K562 (cell line): Measurements from ENCODE around the gene VPS13C. TPM values are rescaled to one million over a fixed set of nuclear protein-coding genes. Genes with fewer than 3 reads are reported as not detected.

Experiments used
- ATAC-seq: fragments of 200-7000 bp; cut with Tn5 transposase; 3 replicates; pipeline ENCODE4 v1.9.1; 2020; ENCODE audit warnings: moderate library complexity
- BruUV-seq: library from RNA; stranded (reverse); fragments of 400-500 nt; replicated peaks from 2 replicates; lab custom pipeline; 2021; lab: Mats Ljungman, UMichigan
- CTCF ChIA-PET: fragments of 300-600 bp; formaldehyde crosslinking; extraction: SDS; loops from one replicate; lab custom pipeline; 2021; ENCODE audit warnings: low intra/inter-chr PET ratio; lab: Yijun Ruan, JAX
- POLR2A ChIA-PET: fragments of 300-600, 350-650 bp; sonication (Branson Sonifier 250); formaldehyde crosslinking; extraction: SDS; loops from one replicate; lab custom pipeline; 2021; ENCODE audit warnings: antibody characterized with exemption, inconsistent platforms; lab: Yijun Ruan, JAX
- DNase-seq, 4 experiments: peaks; one replicate each; pipeline versions ENCODE4 v3.0.0 to v3.0.0-alpha.2; 2011 to 2018; ENCODE audit warnings: low spot score in 3 of 4, mixed read lengths in 3 of 4; ENCODE audit errors: extremely low read depth in 1 of 4
- FAIRE-seq: peaks from 2 replicates; lab custom pipeline; 2011; peaks lifted over from hg19 to GRCh38; lab: Jason Lieb, UNC
- H2AFZ ChIP-seq: 2 replicates; pipeline ENCODE4 v1.6.0; 2011; ENCODE audit warnings: low read depth, low read length, control low read depth, inconsistent platforms
- H3K27ac ChIP-seq: fragments of 200-600 bp; 3 replicates; pipeline ENCODE4 v1.8.0; 2011; ENCODE audit warnings: low read depth, mild to moderate bottlenecking, control low read depth, inconsistent platforms, low read length, moderate library complexity, mixed read lengths; ENCODE audit errors: extremely low read depth
- H3K27me3 ChIP-seq, 2 experiments: fragments of 300-600 bp in 1 of 2; 2 replicates in 1 of 2; 3 replicates in 1 of 2; pipeline versions ENCODE4 v1.6.0 to v1.8.0; 2011; ENCODE audit warnings: inconsistent platforms in 2 of 2, low read length in 2 of 2, mild to moderate bottlenecking in 1 of 2, mixed read lengths in 1 of 2, moderate library complexity in 1 of 2; ENCODE audit not compliant: control insufficient read depth in 2 of 2, insufficient read depth in 2 of 2
- H3K36me3 ChIP-seq: fragments of 300-600 bp; 3 replicates; pipeline ENCODE4 v1.8.0; 2011; ENCODE audit warnings: mild to moderate bottlenecking, low read length, inconsistent platforms; ENCODE audit not compliant: control insufficient read depth, insufficient read depth
- H3K4me1 ChIP-seq, 2 experiments: fragments of 200-600 bp in 1 of 2; replicated peaks in 1 of 2; 2 replicates in 1 of 2; 3 replicates in 1 of 2; pipeline versions ENCODE4 v1.5.1 to v1.8.0; 2011; ENCODE audit warnings: inconsistent platforms in 2 of 2, low read length in 2 of 2, mild to moderate bottlenecking in 1 of 2, mixed read lengths in 1 of 2, moderate library complexity in 1 of 2; ENCODE audit not compliant: control insufficient read depth in 2 of 2, insufficient read depth in 2 of 2
- H3K4me2 ChIP-seq: 2 replicates; pipeline ENCODE4 v1.6.1; 2011; ENCODE audit warnings: low read length, control low read depth, inconsistent platforms, mixed read lengths; ENCODE audit not compliant: insufficient read depth
- H3K4me3 ChIP-seq: fragments of 200-600 bp; sonication (generic), shearing (Covaris generic); 2 replicates; pipeline ENCODE4 v1.5.1; 2016; ENCODE audit warnings: control low read depth, inconsistent platforms
- H3K79me2 ChIP-seq: fragments of 200-600 bp; 3 replicates; pipeline ENCODE4 v1.8.0; 2011; ENCODE audit warnings: low read length, inconsistent platforms; ENCODE audit not compliant: control insufficient read depth, insufficient read depth
- H3K9ac ChIP-seq, 2 experiments: 2 replicates each; pipeline versions ENCODE4 v1.6.0 to v1.6.1; 2011; ENCODE audit warnings: low read depth in 2 of 2, low read length in 2 of 2, control low read depth in 1 of 2, inconsistent platforms in 1 of 2, mild to moderate bottlenecking in 1 of 2, mixed read lengths in 1 of 2; ENCODE audit not compliant: insufficient read depth in 1 of 2
- H3K9me1 ChIP-seq: one replicate; pipeline ENCODE4 v1.6.0; 2011; ENCODE audit warnings: inconsistent platforms, mild to moderate bottlenecking, low read length, moderate library complexity; ENCODE audit not compliant: control insufficient read depth, insufficient read depth
- H3K9me3 ChIP-seq: replicated peaks from 2 replicates; pipeline ENCODE4 v1.5.1; 2011; ENCODE audit warnings: low read depth, low read length, inconsistent platforms; ENCODE audit not compliant: control insufficient read depth, insufficient read depth
- H4K20me1 ChIP-seq: replicated peaks from 2 replicates; pipeline ENCODE4 v1.6.1; 2011; ENCODE audit warnings: low read length, inconsistent platforms, mixed read lengths; ENCODE audit not compliant: control insufficient read depth, insufficient read depth
- CEBPB ChIP-seq: fragments of 450-650 bp; IDR thresholded peaks from 2 replicates; pipeline ENCODE4 v1.6.1; 2016; ENCODE audit warnings: missing genetic modification characterization, missing compliant biosample characterization
- HOXB6 ChIP-seq: fragments of 250-450 bp; sonication (Bioruptor Pico); IDR thresholded peaks from 2 replicates; pipeline ENCODE4 v1.5.1; 2022; ENCODE audit warnings: mild to moderate bottlenecking, borderline replicate concordance
- TAF7 ChIP-seq: fragments of 450-650 bp; IDR thresholded peaks from 2 replicates; pipeline ENCODE4 v1.6.1; 2016; ENCODE audit warnings: missing genetic modification characterization, missing compliant biosample characterization
- WGBS: fragments of 100-300 bp; shearing (Covaris generic); methylation state at CpG from one replicate; pipeline ENCODE4 v1.1.6; 2016; ENCODE audit warnings: low coverage, mixed read lengths; ENCODE audit not compliant: insufficient coverage; ENCODE audit errors: missing lambda C conversion rate; 5-methylcytosine and 5-hydroxymethylcytosine counted together
- in situ Hi-C: fragments of 300-500 bp; cut with MboI; formaldehyde crosslinking; loops from 4 replicates; pipeline ENCODE4 v1.15.0; 2018; ENCODE audit warnings: inconsistent platforms, mixed read lengths
- intact Hi-C: fragments of 100-400 bp; cut with micrococcal nuclease; formaldehyde crosslinking; loops from 2 replicates; pipeline ENCODE4 v1.14.2; 2022
- polyA plus RNA-seq, 8 experiments: library from polyadenylated mRNA; depleted of rRNA in 4 of 8; stranded (reverse) in 5 of 8; unstranded in 3 of 8; fragments of >200 nt; fragmentation: Nextera tagmentation in 2 of 8; fragmentation: Illumina TruSeq in 1 of 8; extraction: Ambion mirVana in 2 of 8; extraction: Trizol in 1 of 8; gene quantifications; 2 replicates each; pipeline versions ENCODE4 v1.2.1 to v1.2.3, GENCODE V29; 2011 to 2014; ENCODE audit warnings: inconsistent platforms in 1 of 8, missing spikeins in 1 of 8
- total RNA-seq, 7 experiments: library from RNA; depleted of rRNA in 6 of 7; stranded (reverse); fragments of >200 nt in 6 of 7; fragmentation: Illumina TruSeq in 2 of 7; extraction: Trizol in 2 of 7; gene quantifications; 2 replicates each; pipeline versions ENCODE4 v1.2.1 to v1.2.3, GENCODE V29; 2011 to 2021; ENCODE audit warnings: low replicate concordance in 1 of 7
- TF ChIP-seq, protein P1 (sequence below): fragments of 450-650 bp; IDR thresholded peaks from 2 replicates; pipeline ENCODE4 v1.6.1; 2018; ENCODE audit not compliant: partially characterized antibody
- TF ChIP-seq, protein P2 (sequence below): sonication (generic); formaldehyde crosslinking; IDR thresholded peaks from 2 replicates; pipeline ENCODE4 v1.8.0; 2023; ENCODE audit warnings: mild to moderate bottlenecking, missing genetic modification reagents
- TF ChIP-seq, protein P3 (sequence below): sonication (generic); formaldehyde crosslinking; IDR thresholded peaks from 2 replicates; pipeline ENCODE4 v1.8.0; 2022; ENCODE audit warnings: missing genetic modification reagents, mild to moderate bottlenecking, moderate library complexity, borderline replicate concordance
- TF ChIP-seq, protein P4 (sequence below): fragments of 250-450 bp; sonication (Bioruptor Pico); IDR thresholded peaks from 2 replicates; pipeline ENCODE4 v1.4.0; 2020

VPS13C gene
- total and polyA plus RNA-seq, 9 of the 15 experiments (the other 6 are each of a cell fraction or from before 2014, with no cell fraction given) = 5.2 to 32.3 (median 15.7) TPM

DNA sequence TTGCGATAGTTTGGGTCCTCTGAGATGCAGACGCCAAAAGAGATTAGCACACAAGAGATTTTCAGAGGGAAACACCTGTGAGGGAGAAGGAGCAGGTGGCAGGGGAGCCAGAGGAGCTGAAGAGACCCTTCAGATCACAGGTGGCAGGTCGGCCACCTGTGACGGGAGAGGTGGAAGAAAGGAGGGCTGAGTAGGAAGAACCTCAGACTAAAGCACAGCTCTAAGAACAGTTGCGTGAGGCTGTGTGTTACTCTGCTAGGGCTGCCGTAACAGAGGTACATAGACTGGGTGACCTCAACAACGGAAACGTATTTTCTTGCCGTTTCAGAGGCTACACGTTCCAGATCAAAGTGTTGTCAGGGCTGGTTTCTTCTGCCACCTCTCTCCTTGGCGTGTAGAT lies 45.0 kb upstream of the VPS13C start:
- ChIA-PET CTCF (no interaction called here), POLR2A (interaction anchor here (0.6 kb wide), 2 partner anchors 178 to 1572 kb away, joined by 3 read pairs; no protein-coding TSS in a partner anchor)
- H3K4me1 ChIP-seq = no peaks in the 10 kb centered on the region
- no TSS peak for BruUV-seq
- H2AFZ ChIP-seq = no peak overlapping the region
- 4% methylated on average over 11 of the region's 11 CpGs for WGBS
- DNase-seq = no peak
- H3K36me3 ChIP-seq = no peaks in the 10 kb centered on the region
- no peaks in the 10 kb centered on the region for H3K9me3 ChIP-seq
- FAIRE-seq = no peak
- peaks cover 2 to 13% of the 10 kb centered on the region in 2 experiments; a peak in 3 of 5 replicates for H3K27me3 ChIP-seq
- H3K79me2 ChIP-seq = no peaks in the 10 kb centered on the region
- no peaks in the 10 kb centered on the region for H4K20me1 ChIP-seq
- ATAC-seq = no peak
- no peak overlapping the region for H3K9ac ChIP-seq
- H3K9me1 ChIP-seq = no peaks in the 10 kb centered on the region
- intact Hi-C loops (no loop called here), in situ Hi-C loops (no loop called here)
- no peak overlapping the region for H3K4me3 ChIP-seq
- no peak overlapping the region for H3K4me2 ChIP-seq
- H3K27ac ChIP-seq = no peak overlapping the region
- TF ChIP-seq, protein P1, sequence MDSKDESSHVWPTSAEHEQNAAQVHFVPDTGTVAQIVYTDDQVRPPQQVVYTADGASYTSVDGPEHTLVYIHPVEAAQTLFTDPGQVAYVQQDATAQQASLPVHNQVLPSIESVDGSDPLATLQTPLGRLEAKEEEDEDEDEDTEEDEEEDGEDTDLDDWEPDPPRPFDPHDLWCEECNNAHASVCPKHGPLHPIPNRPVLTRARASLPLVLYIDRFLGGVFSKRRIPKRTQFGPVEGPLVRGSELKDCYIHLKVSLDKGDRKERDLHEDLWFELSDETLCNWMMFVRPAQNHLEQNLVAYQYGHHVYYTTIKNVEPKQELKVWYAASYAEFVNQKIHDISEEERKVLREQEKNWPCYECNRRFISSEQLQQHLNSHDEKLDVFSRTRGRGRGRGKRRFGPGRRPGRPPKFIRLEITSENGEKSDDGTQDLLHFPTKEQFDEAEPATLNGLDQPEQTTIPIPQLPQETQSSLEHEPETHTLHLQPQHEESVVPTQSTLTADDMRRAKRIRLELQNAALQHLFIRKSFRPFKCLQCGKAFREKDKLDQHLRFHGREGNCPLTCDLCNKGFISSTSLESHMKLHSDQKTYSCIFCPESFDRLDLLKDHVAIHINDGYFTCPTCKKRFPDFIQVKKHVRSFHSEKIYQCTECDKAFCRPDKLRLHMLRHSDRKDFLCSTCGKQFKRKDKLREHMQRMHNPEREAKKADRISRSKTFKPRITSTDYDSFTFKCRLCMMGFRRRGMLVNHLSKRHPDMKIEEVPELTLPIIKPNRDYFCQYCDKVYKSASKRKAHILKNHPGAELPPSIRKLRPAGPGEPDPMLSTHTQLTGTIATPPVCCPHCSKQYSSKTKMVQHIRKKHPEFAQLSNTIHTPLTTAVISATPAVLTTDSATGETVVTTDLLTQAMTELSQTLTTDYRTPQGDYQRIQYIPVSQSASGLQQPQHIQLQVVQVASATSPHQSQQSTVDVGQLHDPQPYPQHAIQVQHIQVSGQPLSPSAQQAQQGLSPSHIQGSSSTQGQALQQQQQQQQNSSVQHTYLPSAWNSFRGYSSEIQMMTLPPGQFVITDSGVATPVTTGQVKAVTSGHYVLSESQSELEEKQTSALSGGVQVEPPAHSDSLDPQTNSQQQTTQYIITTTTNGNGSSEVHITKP = no peak
- TF ChIP-seq CEBPB (tag) (no peak), TAF7 (tag) (no peak), HOXB6 (CRISPR knock-in tag) (no peak)
- TF ChIP-seq, protein P2, sequence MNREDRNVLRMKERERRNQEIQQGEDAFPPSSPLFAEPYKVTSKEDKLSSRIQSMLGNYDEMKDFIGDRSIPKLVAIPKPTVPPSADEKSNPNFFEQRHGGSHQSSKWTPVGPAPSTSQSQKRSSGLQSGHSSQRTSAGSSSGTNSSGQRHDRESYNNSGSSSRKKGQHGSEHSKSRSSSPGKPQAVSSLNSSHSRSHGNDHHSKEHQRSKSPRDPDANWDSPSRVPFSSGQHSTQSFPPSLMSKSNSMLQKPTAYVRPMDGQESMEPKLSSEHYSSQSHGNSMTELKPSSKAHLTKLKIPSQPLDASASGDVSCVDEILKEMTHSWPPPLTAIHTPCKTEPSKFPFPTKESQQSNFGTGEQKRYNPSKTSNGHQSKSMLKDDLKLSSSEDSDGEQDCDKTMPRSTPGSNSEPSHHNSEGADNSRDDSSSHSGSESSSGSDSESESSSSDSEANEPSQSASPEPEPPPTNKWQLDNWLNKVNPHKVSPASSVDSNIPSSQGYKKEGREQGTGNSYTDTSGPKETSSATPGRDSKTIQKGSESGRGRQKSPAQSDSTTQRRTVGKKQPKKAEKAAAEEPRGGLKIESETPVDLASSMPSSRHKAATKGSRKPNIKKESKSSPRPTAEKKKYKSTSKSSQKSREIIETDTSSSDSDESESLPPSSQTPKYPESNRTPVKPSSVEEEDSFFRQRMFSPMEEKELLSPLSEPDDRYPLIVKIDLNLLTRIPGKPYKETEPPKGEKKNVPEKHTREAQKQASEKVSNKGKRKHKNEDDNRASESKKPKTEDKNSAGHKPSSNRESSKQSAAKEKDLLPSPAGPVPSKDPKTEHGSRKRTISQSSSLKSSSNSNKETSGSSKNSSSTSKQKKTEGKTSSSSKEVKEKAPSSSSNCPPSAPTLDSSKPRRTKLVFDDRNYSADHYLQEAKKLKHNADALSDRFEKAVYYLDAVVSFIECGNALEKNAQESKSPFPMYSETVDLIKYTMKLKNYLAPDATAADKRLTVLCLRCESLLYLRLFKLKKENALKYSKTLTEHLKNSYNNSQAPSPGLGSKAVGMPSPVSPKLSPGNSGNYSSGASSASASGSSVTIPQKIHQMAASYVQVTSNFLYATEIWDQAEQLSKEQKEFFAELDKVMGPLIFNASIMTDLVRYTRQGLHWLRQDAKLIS (CRISPR knock-in tag) = no peak
- TF ChIP-seq, protein P3, sequence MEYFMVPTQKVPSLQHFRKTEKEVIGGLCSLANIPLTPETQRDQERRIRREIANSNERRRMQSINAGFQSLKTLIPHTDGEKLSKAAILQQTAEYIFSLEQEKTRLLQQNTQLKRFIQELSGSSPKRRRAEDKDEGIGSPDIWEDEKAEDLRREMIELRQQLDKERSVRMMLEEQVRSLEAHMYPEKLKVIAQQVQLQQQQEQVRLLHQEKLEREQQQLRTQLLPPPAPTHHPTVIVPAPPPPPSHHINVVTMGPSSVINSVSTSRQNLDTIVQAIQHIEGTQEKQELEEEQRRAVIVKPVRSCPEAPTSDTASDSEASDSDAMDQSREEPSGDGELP (CRISPR knock-in tag) = no peak
- TF ChIP-seq, protein P4, sequence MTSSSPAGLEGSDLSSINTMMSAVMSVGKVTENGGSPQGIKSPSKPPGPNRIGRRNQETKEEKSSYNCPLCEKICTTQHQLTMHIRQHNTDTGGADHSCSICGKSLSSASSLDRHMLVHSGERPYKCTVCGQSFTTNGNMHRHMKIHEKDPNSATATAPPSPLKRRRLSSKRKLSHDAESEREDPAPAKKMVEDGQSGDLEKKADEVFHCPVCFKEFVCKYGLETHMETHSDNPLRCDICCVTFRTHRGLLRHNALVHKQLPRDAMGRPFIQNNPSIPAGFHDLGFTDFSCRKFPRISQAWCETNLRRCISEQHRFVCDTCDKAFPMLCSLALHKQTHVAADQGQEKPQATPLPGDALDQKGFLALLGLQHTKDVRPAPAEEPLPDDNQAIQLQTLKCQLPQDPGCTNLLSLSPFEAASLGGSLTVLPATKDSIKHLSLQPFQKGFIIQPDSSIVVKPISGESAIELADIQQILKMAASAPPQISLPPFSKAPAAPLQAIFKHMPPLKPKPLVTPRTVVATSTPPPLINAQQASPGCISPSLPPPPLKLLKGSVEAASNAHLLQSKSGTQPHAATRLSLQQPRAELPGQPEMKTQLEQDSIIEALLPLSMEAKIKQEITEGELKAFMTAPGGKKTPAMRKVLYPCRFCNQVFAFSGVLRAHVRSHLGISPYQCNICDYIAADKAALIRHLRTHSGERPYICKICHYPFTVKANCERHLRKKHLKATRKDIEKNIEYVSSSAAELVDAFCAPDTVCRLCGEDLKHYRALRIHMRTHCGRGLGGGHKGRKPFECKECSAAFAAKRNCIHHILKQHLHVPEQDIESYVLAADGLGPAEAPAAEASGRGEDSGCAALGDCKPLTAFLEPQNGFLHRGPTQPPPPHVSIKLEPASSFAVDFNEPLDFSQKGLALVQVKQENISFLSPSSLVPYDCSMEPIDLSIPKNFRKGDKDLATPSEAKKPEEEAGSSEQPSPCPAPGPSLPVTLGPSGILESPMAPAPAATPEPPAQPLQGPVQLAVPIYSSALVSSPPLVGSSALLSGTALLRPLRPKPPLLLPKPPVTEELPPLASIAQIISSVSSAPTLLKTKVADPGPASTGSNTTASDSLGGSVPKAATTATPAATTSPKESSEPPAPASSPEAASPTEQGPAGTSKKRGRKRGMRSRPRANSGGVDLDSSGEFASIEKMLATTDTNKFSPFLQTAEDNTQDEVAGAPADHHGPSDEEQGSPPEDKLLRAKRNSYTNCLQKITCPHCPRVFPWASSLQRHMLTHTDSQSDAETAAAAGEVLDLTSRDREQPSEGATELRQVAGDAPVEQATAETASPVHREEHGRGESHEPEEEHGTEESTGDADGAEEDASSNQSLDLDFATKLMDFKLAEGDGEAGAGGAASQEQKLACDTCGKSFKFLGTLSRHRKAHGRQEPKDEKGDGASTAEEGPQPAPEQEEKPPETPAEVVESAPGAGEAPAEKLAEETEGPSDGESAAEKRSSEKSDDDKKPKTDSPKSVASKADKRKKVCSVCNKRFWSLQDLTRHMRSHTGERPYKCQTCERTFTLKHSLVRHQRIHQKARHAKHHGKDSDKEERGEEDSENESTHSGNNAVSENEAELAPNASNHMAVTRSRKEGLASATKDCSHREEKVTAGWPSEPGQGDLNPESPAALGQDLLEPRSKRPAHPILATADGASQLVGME (CRISPR knock-in tag) = no peak
